Measurements from ENCODE around the gene SEMA4F.

Gene SEMA4F

GRCh38 chr2:74707837-74708236, 53.8 kb downstream of the SEMA4F start:
- DNase-seq (ENCODE audit: low spot score) = no peak

GRCh38 chr2:74708296-74708695, 54.2 kb downstream of the SEMA4F start:
- DNase-seq (ENCODE audit: low spot score) = no peak

GRCh38 chr2:74708883-74709282, 54.8 kb downstream of the SEMA4F start:
- no peak for DNase-seq (ENCODE audit: low spot score)

- DNase-seq (ENCODE audit: low spot score) = no peak
These were observed 58.4 kb downstream of the SEMA4F start for GRCh38 chr2:74712223-74713053.

- DNase-seq (ENCODE audit: low spot score) = no peak
These were observed 60.6 kb downstream of the SEMA4F start for GRCh38 chr2:74714691-74715080.

- DNase-seq (ENCODE audit: low spot score) = peak; percentile 91
These were observed 61.2 kb downstream of the SEMA4F start for GRCh38 chr2:74715081-74715791.

- DNase-seq (ENCODE audit: low spot score) = no peak
These were observed 61.8 kb downstream of the SEMA4F start for GRCh38 chr2:74715880-74716279.

- no peak for DNase-seq (ENCODE audit: low spot score)
These were observed 65.0 kb downstream of the SEMA4F start for GRCh38 chr2:74719066-74719465.

- DNase-seq (ENCODE audit: low spot score) = no peak
These were observed 67.3 kb downstream of the SEMA4F start for GRCh38 chr2:74721316-74721715.

- no peak for DNase-seq (ENCODE audit: low spot score)
These were observed 70.4 kb downstream of the SEMA4F start for GRCh38 chr2:74724496-74724895.

GRCh38 chr2:74725287-74725686, 71.2 kb downstream of the SEMA4F start:
- DNase-seq (ENCODE audit: low spot score) = no peak

- no peak for DNase-seq (ENCODE audit: low spot score)
These were observed 74.8 kb downstream of the SEMA4F start for GRCh38 chr2:74728842-74729241.

- no peak for DNase-seq (ENCODE audit: low spot score)
These were observed 76.5 kb downstream of the SEMA4F start for GRCh38 chr2:74730530-74730929.

Data from AG08396 (cell line).